AG20443 (cell line): ENCODE results near the gene ATXN7.
A peak's percentile ranks its signal among the peaks of the same experiment; 100 is the strongest.

Experiments used
- DNase-seq: peaks from one replicate; pipeline ENCODE4 v3.0.0; 2012; ENCODE audit warnings: low spot score, mixed read lengths

ATXN7 gene

DNA sequence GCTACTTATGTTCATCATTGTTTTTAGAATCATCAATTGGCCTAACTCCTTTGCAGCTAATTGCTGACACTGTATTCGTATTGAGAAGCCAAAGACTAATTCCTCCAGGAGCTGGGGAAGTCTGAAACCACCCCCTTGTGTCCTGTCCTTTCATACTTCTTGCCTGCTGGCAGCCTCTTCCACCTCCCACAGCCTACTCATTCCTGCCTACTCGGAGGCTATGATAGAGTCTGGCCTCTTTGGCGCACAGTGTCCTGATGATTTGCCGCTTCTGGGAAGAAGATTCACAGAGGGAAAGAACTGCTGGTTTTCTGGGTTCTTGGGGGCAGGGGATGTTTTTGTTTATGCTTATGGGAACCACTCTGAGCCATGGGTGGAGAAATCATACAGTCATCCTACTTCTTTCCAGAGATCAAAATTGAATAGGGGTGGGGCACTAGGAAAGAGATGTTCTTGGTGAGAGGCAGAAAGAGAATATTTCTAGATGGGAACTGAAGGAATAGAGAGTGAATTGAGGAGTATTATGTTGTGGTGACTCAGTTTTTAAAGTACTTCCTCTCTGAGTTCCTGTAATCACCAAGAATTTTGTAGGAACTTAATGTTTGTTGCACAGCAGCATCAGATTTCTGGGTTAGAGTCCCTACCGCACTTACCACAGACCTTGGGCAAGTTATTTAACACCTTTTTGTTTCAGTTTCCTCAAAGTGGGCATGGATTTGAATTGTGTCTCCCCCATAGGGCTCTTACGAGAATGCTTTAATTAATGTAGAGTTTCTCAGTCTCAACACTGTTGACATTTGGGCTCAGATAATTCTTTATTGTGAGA is 70.6 kb downstream of the ATXN7 start:
- no peak for DNase-seq

DNA sequence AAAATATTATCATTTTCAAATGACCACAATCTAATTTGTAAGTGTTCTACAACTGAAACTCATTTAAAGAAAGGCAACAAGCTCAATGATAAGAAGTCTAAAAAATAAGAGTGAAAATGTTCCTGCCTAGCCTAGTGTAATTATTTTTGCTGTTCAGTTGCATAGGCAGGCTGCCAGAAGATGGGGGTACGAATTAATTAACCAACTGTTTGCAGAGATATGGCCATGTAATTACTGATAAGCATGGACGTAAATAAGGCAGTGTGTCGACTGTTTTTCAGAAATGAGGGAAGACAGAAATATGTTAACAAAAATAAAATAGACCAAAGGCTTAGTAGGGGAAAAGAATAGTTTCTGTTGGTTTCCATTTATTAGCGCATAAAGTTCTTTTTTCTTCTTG is 73.3 kb downstream of the ATXN7 start:
- no peak for DNase-seq

DNA sequence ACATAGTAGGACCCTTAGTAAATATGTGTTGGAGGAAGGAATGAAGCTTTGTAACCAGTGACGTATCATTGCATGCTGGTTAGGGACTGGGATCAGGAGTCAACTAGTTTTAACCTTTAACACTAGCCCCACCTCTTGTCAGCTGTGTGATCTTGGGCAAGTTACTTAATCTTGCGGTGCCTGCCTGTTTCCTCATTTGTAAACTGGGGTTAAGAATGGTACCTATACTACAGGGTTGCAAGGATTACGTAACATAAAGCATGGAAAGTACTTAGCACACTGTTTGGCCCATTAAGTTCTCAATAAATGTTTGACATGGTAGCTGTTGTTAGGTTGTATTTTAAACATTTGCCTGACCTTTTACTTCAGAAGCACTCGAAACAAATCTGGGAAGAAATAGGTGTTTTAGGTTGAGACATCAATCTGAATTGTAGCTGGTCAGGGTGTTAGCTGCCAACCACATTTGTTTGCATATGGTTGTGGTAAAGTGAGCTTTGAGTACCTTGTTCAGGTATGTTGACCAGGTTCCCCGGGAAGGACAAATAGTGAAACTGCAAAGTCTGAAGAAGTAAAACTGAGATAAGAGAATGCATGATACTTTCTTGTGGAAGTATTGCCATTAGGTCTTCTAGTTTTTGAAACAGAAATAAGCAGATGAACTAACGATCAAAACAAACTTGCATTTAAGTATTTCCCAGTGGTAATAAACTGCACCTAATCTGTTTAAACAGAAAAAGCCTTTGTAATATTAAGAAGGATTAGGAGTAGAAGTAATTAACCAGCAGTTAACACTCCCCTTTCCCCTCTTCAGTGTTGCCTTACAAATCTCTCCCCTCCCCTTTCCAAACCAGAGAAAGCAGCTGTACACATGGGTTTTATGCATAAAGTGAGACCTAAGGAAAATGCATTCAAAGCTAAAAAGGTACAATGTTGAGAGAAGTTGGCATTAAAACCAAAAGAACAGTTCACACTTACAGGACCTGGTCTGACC is 74.3 kb downstream of the ATXN7 start:
- no peak for DNase-seq

DNA sequence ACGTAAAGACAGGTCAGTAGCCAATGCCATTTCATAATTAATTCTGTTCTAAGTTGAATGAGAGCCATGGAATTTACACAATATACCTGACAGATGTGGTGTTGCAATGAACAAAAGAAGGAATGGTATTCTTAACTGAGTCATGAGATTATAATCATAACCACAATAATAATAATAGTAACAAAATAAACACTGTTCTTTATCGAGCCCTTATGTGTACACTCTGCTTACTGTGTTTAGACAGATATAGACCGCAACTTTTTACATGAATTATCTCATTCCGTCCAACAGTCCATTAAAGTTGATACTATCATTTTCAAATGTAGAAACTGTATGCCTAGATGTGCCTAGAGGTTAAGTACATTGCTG is 76.7 kb downstream of the ATXN7 start:
- peak; percentile 41 for DNase-seq

DNA sequence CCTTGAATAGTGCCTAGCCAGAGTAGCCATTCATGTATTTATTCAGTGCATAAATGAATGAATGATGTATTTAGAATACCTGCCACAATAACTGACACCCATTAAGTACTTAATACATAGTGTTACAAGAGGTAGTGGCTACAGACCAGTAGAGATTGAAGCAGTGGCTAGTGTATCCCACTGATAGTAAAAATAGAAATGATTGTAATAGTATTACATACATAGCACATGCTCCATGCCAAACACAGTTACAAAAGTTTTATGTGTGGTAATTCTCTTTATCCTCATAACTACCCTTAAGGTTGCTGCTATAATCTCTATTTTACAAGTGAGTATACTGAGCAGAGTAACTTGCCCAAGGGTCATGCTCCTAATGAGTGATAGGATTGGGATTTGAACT is 78.9 kb downstream of the ATXN7 start:
- no peak for DNase-seq

DNA sequence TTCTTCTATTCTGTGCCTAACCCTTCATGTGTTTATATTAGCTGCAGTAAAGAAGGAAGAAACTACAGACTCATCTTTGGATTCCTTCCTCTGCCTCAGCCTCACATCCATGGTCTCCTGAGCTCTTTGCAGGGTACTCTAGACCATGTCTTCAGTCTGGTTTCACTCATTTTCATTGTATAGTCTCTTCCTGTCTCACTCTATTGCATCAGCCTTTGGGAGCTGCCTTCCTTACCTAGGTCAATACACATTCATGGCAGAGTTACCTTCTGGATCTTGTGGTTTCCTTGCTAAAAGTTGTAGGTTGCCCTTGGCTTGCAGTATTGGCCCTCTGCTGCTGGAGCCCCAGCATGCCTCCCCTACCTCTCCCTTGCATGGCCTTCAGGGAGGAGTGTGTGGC is 80.0 kb downstream of the ATXN7 start:
- DNase-seq, result no peak

DNA sequence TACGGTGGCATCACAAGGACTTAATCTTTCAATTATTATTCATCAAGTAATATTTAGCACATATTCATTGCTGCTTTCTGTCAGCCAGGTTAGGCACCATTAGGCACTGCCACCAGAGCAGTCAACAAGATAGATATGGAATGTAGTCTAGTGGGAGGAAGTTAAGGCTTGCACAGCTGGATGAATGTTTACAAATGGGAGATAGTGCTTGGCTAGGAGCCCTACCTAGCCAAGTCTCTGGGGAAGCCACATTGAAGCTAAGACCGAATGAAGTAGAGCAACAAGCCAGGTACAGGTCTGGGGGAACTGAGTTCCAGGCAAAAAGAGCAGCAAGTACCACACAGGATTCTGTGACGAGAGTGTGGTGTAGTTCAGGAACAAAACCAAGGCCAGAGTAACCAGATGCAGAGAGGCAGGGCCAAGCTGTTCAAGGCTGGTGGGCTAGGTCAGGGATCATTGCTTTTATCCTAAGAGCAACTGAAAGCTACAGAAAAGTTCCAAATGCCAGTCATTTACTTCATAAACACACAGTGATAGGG is 82.0 kb downstream of the ATXN7 start:
- DNase-seq, result no peak

DNA sequence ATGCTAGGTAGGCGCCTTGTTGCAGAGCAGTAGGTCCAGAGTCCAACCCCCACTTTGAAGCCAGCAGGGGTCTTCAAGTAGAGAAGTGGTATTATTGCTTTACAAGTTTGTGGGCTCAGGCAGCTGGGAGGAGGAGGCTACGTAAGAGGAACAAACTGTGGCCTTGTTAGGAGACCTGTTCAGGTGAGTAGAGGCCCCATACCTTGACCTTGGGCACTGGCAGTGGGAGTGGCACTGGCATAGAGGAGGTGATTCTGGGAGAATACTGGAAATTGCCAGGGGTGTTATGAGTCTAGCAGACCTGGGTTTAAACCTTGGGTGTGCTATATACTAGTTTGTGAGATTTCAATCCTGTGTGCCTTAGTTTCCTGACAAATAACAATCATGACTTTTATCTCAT is 83.1 kb downstream of the ATXN7 start:
- DNase-seq, result no peak

DNA sequence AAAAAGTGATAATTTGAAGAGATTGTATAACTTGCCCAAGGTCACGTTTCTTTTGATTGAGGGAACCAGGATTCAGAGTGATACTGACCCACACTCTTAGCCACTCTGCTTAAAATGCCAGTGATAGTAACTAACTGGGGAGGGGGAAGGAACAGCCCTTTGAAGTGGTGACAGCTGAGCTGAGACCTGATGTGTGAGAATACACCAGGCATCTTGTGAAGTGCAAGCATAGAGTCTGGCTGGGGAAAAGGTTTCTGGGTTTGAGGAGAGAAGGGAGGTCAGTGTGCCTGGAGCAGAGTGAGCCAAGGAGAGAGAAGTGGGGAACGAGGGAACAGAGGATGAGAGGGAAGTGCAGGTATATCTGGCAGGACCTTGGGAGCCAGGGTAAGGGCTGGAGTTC is 83.9 kb downstream of the ATXN7 start:
- no peak for DNase-seq

DNA sequence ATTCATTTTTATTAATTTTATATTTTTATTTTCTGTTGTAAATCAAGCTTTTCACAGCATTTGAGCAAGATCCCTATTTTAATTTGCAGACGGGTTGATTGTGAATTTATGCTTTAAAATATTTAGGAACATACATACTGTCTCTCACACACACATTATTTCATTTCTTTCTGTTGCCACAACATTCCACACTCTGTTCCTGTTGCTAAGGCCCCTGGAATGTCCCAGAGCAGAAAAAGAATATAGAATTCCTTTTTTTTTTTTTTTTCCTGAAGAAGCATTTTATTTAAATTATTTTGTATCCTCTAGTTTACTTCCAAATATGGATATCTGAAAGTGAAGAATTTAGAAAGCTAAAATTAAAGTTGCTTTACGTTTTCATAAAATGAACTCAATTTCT is 85.3 kb downstream of the ATXN7 start:
- no peak for DNase-seq

DNA sequence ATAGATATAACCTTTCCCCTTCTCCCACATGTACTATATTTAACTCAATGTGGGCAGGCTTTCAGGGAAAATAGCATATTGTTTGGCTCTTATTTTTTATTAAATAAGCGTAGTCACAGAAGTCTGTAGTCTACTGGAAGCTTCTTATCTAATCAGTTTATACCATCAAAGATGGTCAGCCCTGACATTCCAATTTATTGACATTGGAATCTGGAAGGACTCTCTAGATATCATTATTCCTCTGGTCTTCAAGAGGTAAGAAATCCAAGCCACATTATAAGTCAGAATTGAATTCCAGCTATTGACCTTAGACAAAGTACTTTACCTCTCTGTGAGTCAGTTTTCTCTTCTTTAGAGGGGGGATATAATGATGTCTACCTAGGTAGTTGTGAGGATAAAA is 87.0 kb downstream of the ATXN7 start:
- no peak for DNase-seq

DNA sequence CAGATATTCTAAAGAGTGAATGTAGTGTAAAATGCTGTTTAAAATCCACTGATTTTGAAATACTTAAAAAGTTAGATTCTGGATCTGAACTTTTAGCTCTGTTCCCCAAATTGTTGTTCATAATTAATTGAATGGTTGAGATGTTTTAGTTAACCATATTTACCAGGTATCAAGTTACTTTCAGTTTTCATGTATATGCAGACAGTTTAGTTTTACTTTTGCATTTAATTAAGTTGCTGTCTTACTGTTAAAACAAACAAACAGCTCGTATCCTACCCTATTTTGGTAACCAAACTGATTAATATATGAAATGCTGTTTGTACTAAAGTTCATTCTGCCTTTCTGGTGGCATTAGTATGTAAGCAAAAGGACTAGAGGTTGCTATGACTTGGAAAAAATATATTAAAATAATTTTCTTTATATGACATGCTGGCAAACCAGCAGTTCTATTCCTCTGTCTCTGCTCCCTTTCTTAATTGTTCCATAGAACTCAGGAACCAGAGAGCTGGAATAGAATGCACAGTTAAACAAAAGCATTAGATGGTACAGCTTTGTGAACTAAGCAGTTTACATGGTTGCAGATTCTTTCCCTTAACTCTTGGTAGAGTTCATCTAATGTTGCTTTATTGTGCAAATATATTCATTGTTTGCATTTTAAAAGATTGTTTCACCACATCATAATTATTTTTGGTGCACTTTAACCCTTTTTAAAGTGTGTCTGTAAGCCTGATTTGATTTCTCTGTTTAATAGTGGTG is 88.0 kb downstream of the ATXN7 start:
- DNase-seq, result no peak

DNA sequence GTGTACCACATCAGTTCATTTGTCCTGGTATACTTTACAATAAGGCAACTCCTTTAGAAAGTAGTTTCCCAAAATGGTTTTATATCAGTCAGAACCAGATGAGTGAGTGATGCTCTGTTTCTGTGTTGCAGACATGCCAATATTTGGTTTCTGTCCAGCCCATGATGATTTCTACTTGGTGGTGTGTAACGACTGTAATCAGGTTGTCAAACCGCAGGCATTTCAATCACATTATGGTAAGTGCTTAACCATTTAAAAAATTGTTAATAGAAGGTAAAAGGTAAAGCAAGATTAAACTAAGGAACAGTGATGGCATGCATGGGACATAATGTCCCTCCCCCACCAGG is 88.6 kb downstream of the ATXN7 start:
- no peak for DNase-seq

DNA sequence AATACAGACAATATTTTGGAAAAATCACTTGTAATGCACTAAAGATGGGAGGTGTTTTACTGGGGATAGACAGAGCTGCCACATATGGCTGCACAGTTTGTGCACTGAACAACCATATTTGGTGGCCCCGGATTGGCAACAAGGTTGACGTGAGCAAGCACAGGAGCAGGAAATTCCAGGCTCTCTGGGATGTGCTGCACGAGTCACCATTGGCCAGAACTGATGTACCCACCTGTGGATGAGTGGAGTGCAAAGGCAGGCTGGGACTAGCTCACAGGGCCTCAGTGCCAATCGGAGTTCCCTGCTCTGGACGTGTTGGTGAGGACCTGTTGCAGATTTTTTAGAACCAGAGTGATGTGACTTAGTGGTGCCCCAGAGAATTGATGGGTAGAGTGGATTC is 90.5 kb downstream of the ATXN7 start:
- DNase-seq, result no peak

DNA sequence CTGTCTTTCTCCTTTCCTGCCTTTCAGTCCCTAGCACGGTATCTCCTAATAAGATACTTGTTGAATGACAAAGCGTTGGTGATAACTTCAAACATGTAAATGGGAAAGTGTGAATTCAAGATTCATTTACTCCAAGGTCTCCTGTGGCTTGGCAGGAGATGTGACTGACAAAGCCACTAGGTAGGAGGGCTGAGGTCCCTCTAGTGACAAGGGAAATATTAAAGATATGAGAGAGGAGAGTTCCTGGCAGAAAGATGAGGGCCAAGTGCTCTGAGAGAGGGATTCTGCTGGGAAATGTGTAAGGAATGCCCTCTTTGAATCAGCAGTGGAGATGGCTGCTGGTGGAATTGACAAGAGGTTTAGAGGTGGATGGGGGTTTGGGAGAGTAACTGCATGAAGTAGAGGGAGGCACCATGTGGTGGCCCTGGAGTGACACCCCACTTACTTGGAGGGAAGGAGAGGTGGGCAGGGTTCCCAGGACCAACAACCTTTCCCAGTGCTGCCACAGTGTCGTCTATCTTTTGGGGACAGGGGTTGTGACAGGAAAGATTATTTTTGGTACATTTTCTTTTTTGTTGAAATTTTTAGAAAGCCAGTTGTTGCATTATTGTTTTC is 91.5 kb downstream of the ATXN7 start:
- DNase-seq, result no peak

DNA sequence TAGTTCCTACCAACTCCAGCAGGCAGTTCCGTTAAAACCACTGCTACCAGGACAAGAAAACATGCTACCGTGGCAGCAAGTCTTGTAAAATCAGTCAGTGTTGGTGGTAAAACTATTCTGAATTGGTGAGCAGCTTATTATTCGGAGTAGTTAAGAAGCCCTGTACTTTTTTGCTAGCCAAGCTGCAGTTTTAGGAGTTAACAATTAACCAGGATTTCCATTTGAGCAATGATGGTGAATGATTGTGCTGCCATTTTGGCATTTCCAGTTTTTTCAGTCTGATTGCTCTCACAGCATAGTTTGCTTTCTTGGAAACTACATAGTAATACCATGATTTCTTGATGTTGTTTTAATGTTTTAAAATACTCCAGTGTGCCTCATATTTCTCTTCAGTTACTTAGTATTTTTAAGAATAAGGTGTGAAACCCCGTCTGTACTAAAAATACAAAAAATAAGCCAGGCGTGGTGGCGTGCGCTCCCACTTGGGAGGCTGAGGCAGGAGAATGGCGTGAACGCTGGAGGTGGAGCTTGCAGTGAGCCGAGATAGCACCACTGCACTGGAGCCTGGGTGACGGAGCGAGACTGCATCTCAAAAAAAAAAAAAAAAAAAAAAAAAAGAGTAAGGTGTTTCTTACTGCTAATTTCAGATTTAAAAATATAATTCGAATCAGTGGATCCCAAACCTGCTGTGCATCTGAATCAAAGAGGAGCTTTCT is 92.3 kb downstream of the ATXN7 start:
- DNase-seq, result no peak

DNA sequence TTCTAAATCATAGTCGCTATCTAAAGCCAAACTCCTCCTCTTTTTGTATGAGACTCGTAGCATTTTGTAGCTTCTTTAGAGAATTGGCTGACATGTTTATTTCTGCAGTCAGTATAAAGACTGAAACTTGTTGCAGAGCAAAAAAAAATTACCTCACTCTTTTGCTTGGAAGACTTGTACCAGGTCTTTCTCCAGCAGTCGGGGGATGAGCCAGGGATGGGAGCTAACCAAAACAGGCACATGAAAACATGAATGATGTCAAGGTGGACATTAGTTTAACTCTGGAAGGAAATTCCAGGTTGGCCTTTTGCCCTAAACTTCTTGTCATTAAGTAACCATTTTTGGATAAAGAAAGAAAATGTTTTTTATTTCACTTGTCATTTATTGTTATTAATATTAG is 95.5 kb downstream of the ATXN7 start:
- DNase-seq, result no peak

DNA sequence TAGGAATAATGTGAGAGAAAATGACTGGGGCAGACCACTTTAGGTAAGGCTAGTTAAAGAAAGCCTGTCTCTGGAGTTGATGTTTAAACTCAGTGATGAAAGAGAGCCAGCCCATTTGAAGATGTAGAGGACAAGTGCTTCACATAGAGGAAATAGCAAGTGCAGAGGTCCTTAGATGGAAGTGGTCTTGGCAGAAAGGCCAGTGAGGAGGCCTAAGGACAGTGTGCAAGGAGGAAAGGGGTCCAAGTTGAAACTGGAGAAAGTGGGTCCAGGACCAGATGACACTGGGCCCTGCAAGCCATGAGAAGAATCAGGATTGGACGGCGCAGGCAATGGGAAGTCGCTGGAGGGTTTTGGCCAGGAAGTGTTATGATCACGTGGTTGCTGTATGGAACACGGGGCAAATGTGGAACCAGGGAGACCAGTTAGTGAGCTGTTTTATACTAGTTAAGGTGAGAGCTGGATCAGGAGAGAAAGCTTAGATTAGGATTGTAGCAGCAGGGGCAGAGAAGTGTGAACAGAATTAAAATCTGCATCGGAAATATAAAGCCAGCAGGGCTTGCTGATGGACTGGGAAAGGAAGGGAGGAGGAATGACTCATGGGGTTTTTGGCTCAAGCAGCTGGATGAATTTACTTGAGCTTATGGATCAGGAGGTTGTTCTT is 96.5 kb downstream of the ATXN7 start:
- DNase-seq, result peak; percentile 66

DNA sequence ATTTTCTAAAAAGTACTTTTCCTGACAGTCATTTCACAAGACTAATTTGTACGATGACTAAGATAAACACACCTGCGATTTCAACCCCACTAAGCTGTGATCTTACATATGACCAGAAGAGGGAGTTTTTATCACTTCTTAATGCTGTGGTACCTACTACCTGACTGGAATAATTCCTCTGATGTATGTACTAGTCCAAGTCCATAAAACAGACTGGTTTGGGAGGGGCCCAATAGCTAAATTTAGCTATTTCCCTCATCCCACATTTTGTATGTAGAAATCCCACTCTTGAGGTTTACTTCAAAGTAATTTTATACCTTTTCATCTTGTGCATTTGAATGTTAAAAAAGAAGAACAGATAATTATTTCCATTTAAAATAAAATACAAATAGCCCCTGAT is 98.2 kb downstream of the ATXN7 start:
- DNase-seq, result no peak

DNA sequence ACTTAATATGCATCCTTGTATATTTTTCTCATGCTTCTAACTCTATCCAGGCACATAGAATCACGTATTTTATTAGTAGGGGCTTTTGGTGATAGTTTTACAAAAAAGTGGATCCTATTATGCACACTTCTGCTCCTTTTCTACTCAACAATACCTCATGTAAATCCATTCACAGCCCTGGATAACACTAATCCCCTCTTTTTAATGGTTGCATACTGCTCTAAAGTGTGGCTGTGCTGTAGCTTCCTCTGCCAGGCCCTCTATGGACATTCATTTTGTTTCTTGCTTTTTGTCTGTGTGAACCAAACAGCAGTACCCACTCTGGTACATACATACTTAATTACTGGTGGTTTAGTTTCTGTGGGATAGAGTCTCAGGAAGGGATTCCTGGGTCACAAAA is 99.8 kb downstream of the ATXN7 start:
- no peak for DNase-seq
